Endometrium (tissue), 2 donors: Measurements from ENCODE around the gene QRICH1.

Experiments
- FAIRE-seq: peaks from 2 replicates; lab custom pipeline; 2012; peaks lifted over from hg19 to GRCh38; lab: Jason Lieb, UNC
- donor health status: control.
- donor health status: control.

Gene QRICH1

GRCh38 chr3:49093853-49094767 is at the start of gene QRICH1:
TSS of gene QRICH1 (minus strand) at chr3:49094071. CDS start at chr3:49077017, 17,054 bp downstream.
- FAIRE-seq = peak; percentile 94

GRCh38 chr3:49140080-49140479 is 46.2 kb upstream of the QRICH1 start:
- FAIRE-seq = no peak

GRCh38 chr3:49135499-49135898 is 41.6 kb upstream of the QRICH1 start:
- no peak for FAIRE-seq

- no peak for FAIRE-seq
Measured at GRCh38 chr3:49134471-49135265, 40.8 kb upstream of the QRICH1 start.

- FAIRE-seq = no peak
Measured at GRCh38 chr3:49133226-49133951, 39.5 kb upstream of the QRICH1 start.

GRCh38 chr3:49132437-49133225 is 38.8 kb upstream of the QRICH1 start, which contains the start of gene LAMB2:
TSS of gene LAMB2 (minus strand) at chr3:49133050. CDS start at chr3:49132867, 183 bp downstream.
- FAIRE-seq = no peak

GRCh38 chr3:49132073-49132436 is 38.2 kb upstream of the QRICH1 start:
- no peak for FAIRE-seq

GRCh38 chr3:49131576-49131975 is 37.7 kb upstream of the QRICH1 start:
- no peak for FAIRE-seq

- no peak for FAIRE-seq
Measured at GRCh38 chr3:49131040-49131439, 37.2 kb upstream of the QRICH1 start.

- FAIRE-seq = no peak
Measured at GRCh38 chr3:49124991-49125670, 31.3 kb upstream of the QRICH1 start.

GRCh38 chr3:49124203-49124602 is 30.3 kb upstream of the QRICH1 start:
- FAIRE-seq = no peak

- FAIRE-seq = no peak
Measured at GRCh38 chr3:49123687-49124086, 29.8 kb upstream of the QRICH1 start.

- FAIRE-seq = no peak
Measured at GRCh38 chr3:49122886-49123545, 29.1 kb upstream of the QRICH1 start.

- no peak for FAIRE-seq
Measured at GRCh38 chr3:49122451-49122850, 28.6 kb upstream of the QRICH1 start.

GRCh38 chr3:49122022-49122421 is 28.2 kb upstream of the QRICH1 start:
- FAIRE-seq = no peak

- no peak for FAIRE-seq
Measured at GRCh38 chr3:49121132-49121736, 27.4 kb upstream of the QRICH1 start.

GRCh38 chr3:49120438-49121131 is 26.7 kb upstream of the QRICH1 start, which contains the start of gene USP19:
TSS of gene USP19 (minus strand) at chr3:49120823. CDS start at chr3:49119145, 1,678 bp downstream.
- no peak for FAIRE-seq

- FAIRE-seq = no peak
Measured at GRCh38 chr3:49120096-49120437, 26.2 kb upstream of the QRICH1 start.

GRCh38 chr3:49119439-49119838 is 25.6 kb upstream of the QRICH1 start:
- no peak for FAIRE-seq
